Measurements from ENCODE around the gene RASSF1. TPM values are rescaled to one million over a fixed set of nuclear protein-coding genes. Genes with fewer than 3 reads are reported as not detected.

Gene RASSF1
- total RNA-seq, 1 donor from 2014 or later: 26.5 TPM

DNA sequence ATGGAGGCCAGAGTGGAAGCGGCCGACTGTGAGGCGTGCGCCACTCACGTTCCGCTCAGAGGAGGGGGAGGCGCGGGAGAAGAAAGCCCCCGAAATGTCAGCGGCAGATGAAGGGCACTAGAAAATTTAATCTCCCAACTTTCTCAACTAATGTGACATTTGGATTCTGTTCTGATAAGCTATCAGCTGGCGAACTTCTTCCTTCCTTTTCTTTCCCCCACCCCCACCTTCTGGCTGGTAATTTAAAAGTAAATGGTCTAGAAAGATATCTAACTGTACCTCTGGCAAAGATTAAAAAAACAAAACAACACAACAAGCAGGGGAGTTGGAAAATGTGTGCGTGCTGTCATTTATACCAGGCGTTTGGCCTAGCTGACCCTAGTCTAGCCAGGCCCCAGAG is 45.1 kb upstream of the RASSF1 start:
- Mint-ChIP-seq H3K4me1 (ENCODE audit: low read depth, unreplicated experiment) (no peaks in the 10 kb centered on the region), H3K27me3 (ENCODE audit: low read depth, unreplicated experiment) (peaks cover 37% of the 10 kb centered on the region), H3K4me3 (ENCODE audit: unreplicated experiment) (no peak overlapping the region), H3K9me3 (ENCODE audit: unreplicated experiment) (no peaks in the 10 kb centered on the region), H3K36me3 (ENCODE audit: low read depth, unreplicated experiment) (no peaks in the 10 kb centered on the region), H3K27ac (ENCODE audit: unreplicated experiment) (no peak overlapping the region)
- Histone ChIP-seq H3K4me3 (ENCODE audit: insufficient read depth, low read depth, low read length) (no peak overlapping the region), H3K9me3 (ENCODE audit: insufficient read depth, low read depth, low read length) (no peaks in the 10 kb centered on the region), H3K79me2 (ENCODE audit: insufficient read depth, low read length) (no peaks in the 10 kb centered on the region), H3K9ac (ENCODE audit: low read length) (no peak overlapping the region), H3K4me2 (ENCODE audit: low read length) (no peak overlapping the region), H3K27me3 (ENCODE audit: insufficient read depth, low read length) (no peaks in the 10 kb centered on the region), H3K4me1 (ENCODE audit: insufficient read depth, low read length) (peaks cover 8% of the 10 kb centered on the region), H4K20me1 (ENCODE audit: insufficient read depth, low read length) (no peaks in the 10 kb centered on the region), H3K36me3 (ENCODE audit: insufficient read depth, low read length) (no peaks in the 10 kb centered on the region), H2AFZ (ENCODE audit: low read depth, low read length) (no peak overlapping the region), H3K27ac (ENCODE audit: low read depth, low read length) (no peak overlapping the region)
- DNase-seq (ENCODE audit: low read depth) (no peak), FAIRE-seq (no peak)
- TF ChIP-seq, protein P1, sequence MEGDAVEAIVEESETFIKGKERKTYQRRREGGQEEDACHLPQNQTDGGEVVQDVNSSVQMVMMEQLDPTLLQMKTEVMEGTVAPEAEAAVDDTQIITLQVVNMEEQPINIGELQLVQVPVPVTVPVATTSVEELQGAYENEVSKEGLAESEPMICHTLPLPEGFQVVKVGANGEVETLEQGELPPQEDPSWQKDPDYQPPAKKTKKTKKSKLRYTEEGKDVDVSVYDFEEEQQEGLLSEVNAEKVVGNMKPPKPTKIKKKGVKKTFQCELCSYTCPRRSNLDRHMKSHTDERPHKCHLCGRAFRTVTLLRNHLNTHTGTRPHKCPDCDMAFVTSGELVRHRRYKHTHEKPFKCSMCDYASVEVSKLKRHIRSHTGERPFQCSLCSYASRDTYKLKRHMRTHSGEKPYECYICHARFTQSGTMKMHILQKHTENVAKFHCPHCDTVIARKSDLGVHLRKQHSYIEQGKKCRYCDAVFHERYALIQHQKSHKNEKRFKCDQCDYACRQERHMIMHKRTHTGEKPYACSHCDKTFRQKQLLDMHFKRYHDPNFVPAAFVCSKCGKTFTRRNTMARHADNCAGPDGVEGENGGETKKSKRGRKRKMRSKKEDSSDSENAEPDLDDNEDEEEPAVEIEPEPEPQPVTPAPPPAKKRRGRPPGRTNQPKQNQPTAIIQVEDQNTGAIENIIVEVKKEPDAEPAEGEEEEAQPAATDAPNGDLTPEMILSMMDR (IDR thresholded peaks at IDR 0.05; ENCODE audit: insufficient read depth, low read depth, low read length): no peak
- TF ChIP-seq EZH2 (IDR thresholded peaks at IDR 0.05; ENCODE audit: insufficient read depth, low read length): no peak

GRCh38 chr3:50383750-50384149 is 43.1 kb upstream of the RASSF1 start:
- Histone ChIP-seq H3K27ac (ENCODE audit: low read depth, low read length) (no peak overlapping the region), H3K9ac (ENCODE audit: low read length) (no peak overlapping the region), H2AFZ (ENCODE audit: low read depth, low read length) (no peak overlapping the region), H4K20me1 (ENCODE audit: insufficient read depth, low read length) (no peaks in the 10 kb centered on the region), H3K4me2 (ENCODE audit: low read length) (no peak overlapping the region), H3K36me3 (ENCODE audit: insufficient read depth, low read length) (no peaks in the 10 kb centered on the region), H3K4me1 (ENCODE audit: insufficient read depth, low read length) (peaks cover 6% of the 10 kb centered on the region), H3K27me3 (ENCODE audit: insufficient read depth, low read length) (no peaks in the 10 kb centered on the region), H3K4me3 (ENCODE audit: insufficient read depth, low read depth, low read length) (no peak overlapping the region), H3K79me2 (ENCODE audit: insufficient read depth, low read length) (no peaks in the 10 kb centered on the region), H3K9me3 (ENCODE audit: insufficient read depth, low read depth, low read length) (no peaks in the 10 kb centered on the region)
- Mint-ChIP-seq H3K27me3 (ENCODE audit: low read depth, unreplicated experiment) (peaks cover 51% of the 10 kb centered on the region), H3K27ac (ENCODE audit: unreplicated experiment) (peak overlapping the region; percentile 23), H3K4me3 (ENCODE audit: unreplicated experiment) (no peak overlapping the region), H3K9me3 (ENCODE audit: unreplicated experiment) (no peaks in the 10 kb centered on the region), H3K36me3 (ENCODE audit: low read depth, unreplicated experiment) (no peaks in the 10 kb centered on the region), H3K4me1 (ENCODE audit: low read depth, unreplicated experiment) (no peaks in the 10 kb centered on the region)
- FAIRE-seq (no peak), DNase-seq (ENCODE audit: low read depth) (no peak)
- TF ChIP-seq, protein P1 (IDR thresholded peaks at IDR 0.05; ENCODE audit: insufficient read depth, low read depth, low read length): no peak
- TF ChIP-seq EZH2 (IDR thresholded peaks at IDR 0.05; ENCODE audit: insufficient read depth, low read length): no peak

DNA sequence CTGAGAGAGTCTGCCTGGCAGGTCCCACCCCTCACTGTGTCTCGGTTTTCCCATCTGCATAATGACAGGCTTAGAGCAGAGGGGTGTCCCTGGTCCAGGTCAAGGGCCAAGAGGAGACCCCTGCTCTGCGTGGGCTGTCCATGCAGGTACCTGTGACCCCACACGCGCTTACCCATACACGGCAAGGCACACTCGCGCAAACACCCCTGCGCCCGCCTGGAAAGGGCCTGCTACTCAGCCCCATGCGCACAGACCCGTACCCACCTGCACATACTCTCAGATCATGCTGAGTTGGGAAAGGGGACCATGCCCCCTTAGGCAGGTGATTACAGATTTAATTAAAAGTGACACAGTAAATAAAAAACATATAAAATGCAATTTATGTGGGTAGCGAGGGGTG is 42.1 kb upstream of the RASSF1 start:
- Histone ChIP-seq H3K4me3 (ENCODE audit: insufficient read depth, low read depth, low read length) (no peak overlapping the region), H2AFZ (ENCODE audit: low read depth, low read length) (no peak overlapping the region), H3K79me2 (ENCODE audit: insufficient read depth, low read length) (no peaks in the 10 kb centered on the region), H3K36me3 (ENCODE audit: insufficient read depth, low read length) (no peaks in the 10 kb centered on the region), H3K4me2 (ENCODE audit: low read length) (no peak overlapping the region), H3K9me3 (ENCODE audit: insufficient read depth, low read depth, low read length) (no peaks in the 10 kb centered on the region), H3K4me1 (ENCODE audit: insufficient read depth, low read length) (no peaks in the 10 kb centered on the region), H3K27me3 (ENCODE audit: insufficient read depth, low read length) (no peaks in the 10 kb centered on the region), H3K27ac (ENCODE audit: low read depth, low read length) (no peak overlapping the region), H4K20me1 (ENCODE audit: insufficient read depth, low read length) (no peaks in the 10 kb centered on the region), H3K9ac (ENCODE audit: low read length) (no peak overlapping the region)
- H3K27ac Mint-ChIP-seq (ENCODE audit: unreplicated experiment): no peak overlapping the region
- TF ChIP-seq, protein P1 (IDR thresholded peaks at IDR 0.05; ENCODE audit: insufficient read depth, low read depth, low read length): no peak
- TF ChIP-seq EZH2 (IDR thresholded peaks at IDR 0.05; ENCODE audit: insufficient read depth, low read length): no peak
- H3K9me3 Mint-ChIP-seq (ENCODE audit: unreplicated experiment): no peaks in the 10 kb centered on the region
- DNase-seq (ENCODE audit: low read depth) (no peak), FAIRE-seq (no peak)
- no peaks in the 10 kb centered on the region for H3K36me3 Mint-ChIP-seq (ENCODE audit: low read depth, unreplicated experiment)
- no peak overlapping the region for H3K4me3 Mint-ChIP-seq (ENCODE audit: unreplicated experiment)
- peaks cover 57% of the 10 kb centered on the region for H3K27me3 Mint-ChIP-seq (ENCODE audit: low read depth, unreplicated experiment)
- H3K4me1 Mint-ChIP-seq (ENCODE audit: low read depth, unreplicated experiment): no peaks in the 10 kb centered on the region

Measured in astrocyte (in vitro differentiated cells and primary cell).